22Rv1 (cell line): ENCODE data around the gene SNRPB.

ENCODE experiments used
- H3K27ac ChIP-seq: fragments of 450-650 bp; 2 replicates; pipeline ENCODE4 v1.5.1; 2017
- CTCF ChIP-seq: fragments of 450-650 bp; IDR thresholded peaks from 2 replicates; pipeline ENCODE4 v1.5.1; 2017; ENCODE audit warnings: mild to moderate bottlenecking
- ZFX ChIP-seq: fragments of 450-650 bp; IDR thresholded peaks from 2 replicates; pipeline ENCODE4 v1.6.1; 2017; ENCODE audit warnings: antibody characterized with exemption, borderline replicate concordance

Gene SNRPB

GRCh38 chr20:2451422-2451821, 19.2 kb downstream of the SNRPB start:
- no peak for TF ChIP-seq CTCF
- TF ChIP-seq ZFX, result no peak

GRCh38 chr20:2449386-2449785, 21.2 kb downstream of the SNRPB start:
- TF ChIP-seq CTCF, result no peak
- TF ChIP-seq ZFX, result no peak
- H3K27ac ChIP-seq, result no peak overlapping the region

More at GRCh38 chr20:2451422-2451821, 19.2 kb downstream of the SNRPB start:
- H3K27ac ChIP-seq, result no peak overlapping the region

GRCh38 chr20:2446845-2447244, 23.7 kb downstream of the SNRPB start:
- no peak for TF ChIP-seq CTCF
- no peak for TF ChIP-seq ZFX
- H3K27ac ChIP-seq, result no peak overlapping the region

- H3K27ac ChIP-seq, result no peak overlapping the region
- TF ChIP-seq ZFX (no peak), CTCF (no peak)
Measured at GRCh38 chr20:2431185-2431584, 39.4 kb downstream of the SNRPB start.

GRCh38 chr20:2430538-2430937, 40.1 kb downstream of the SNRPB start:
- TF ChIP-seq CTCF, result no peak
- no peak for TF ChIP-seq ZFX
- H3K27ac ChIP-seq, result no peak overlapping the region

GRCh38 chr20:2429051-2429450, 41.5 kb downstream of the SNRPB start:
- TF ChIP-seq ZFX (no peak), CTCF (no peak)
- H3K27ac ChIP-seq, result no peak overlapping the region

- peak; percentile 24; the same call in 1 of the 2 replicates for TF ChIP-seq CTCF
- TF ChIP-seq ZFX, result no peak
- H3K27ac ChIP-seq, result no peak overlapping the region
Measured at GRCh38 chr20:2421247-2421646, 49.3 kb downstream of the SNRPB start.
